Right lobe of liver (tissue), 4 donors: ENCODE data around the gene RPRD2.

Experiments
- POLR2A ChIP-seq: fragments of 450-650 bp; IDR thresholded peaks from one replicate; pipeline ENCODE4 v1.6.1; 2017; ENCODE audit warnings: antibody characterized with exemption, mild to moderate bottlenecking
- TF ChIP-seq, protein P1 (sequence below), 4 donors: fragments of 200-600 bp in 3 of 4; fragments of 450-650 bp in 1 of 4; IDR thresholded peaks; one replicate each; pipeline versions ENCODE4 v1.5.1 to v1.8.0; 2016 to 2022; ENCODE audit warnings: antibody characterized with exemption in 4 of 4, mild to moderate bottlenecking in 2 of 4
- donor health status: DM: no; HTN: no; CAD: no.
- donor health status: DM: no; HTN: no; CAD: no.
- donor health status: DM: no; HTN: yes; CAD: no.

DNA sequence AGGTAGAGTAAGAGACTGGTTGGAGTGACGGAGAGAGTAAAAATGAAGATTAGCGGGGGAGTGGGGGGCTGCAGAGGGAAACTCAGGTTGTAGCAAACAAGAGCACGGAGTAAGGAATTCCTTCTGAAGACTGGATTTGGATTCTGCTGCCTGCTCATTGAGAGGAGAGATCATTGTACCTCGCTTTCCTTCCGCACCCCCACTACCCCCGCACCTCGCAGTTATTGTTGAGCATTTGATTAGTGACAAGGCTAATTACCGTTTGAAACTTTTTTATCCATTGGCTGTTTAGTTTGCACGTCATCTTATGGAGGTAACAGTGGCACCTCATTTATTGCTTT is 42.2 kb upstream of the RPRD2 start:
- TF ChIP-seq, protein P1, sequence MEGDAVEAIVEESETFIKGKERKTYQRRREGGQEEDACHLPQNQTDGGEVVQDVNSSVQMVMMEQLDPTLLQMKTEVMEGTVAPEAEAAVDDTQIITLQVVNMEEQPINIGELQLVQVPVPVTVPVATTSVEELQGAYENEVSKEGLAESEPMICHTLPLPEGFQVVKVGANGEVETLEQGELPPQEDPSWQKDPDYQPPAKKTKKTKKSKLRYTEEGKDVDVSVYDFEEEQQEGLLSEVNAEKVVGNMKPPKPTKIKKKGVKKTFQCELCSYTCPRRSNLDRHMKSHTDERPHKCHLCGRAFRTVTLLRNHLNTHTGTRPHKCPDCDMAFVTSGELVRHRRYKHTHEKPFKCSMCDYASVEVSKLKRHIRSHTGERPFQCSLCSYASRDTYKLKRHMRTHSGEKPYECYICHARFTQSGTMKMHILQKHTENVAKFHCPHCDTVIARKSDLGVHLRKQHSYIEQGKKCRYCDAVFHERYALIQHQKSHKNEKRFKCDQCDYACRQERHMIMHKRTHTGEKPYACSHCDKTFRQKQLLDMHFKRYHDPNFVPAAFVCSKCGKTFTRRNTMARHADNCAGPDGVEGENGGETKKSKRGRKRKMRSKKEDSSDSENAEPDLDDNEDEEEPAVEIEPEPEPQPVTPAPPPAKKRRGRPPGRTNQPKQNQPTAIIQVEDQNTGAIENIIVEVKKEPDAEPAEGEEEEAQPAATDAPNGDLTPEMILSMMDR (IDR thresholded peaks at IDR 0.05) = no peak
- TF ChIP-seq POLR2A = no peak
